GM12873 (cell line): ENCODE results near the gene TSHZ2.

ENCODE experiments used
- CTCF ChIP-seq: IDR thresholded peaks from 2 replicates; pipeline ENCODE4 v1.5.1; 2012; ENCODE audit warnings: low read depth, mild to moderate bottlenecking, moderate library complexity, low read length, control low read depth; ENCODE audit not compliant: insufficient read depth; ENCODE audit errors: missing control alignments

Gene TSHZ2

GRCh38 chr20:53320701-53321100 lies 348.5 kb downstream of the TSHZ2 start:
- no peak for TF ChIP-seq CTCF

- no peak for TF ChIP-seq CTCF
Measured at GRCh38 chr20:53321596-53321995, 349.4 kb downstream of the TSHZ2 start.

- TF ChIP-seq CTCF, result no peak
Measured at GRCh38 chr20:53322651-53323050, 350.5 kb downstream of the TSHZ2 start.

- TF ChIP-seq CTCF, result no peak
Measured at GRCh38 chr20:53324816-53325215, 352.7 kb downstream of the TSHZ2 start.

GRCh38 chr20:53328961-53329360 lies 356.8 kb downstream of the TSHZ2 start:
- no peak for TF ChIP-seq CTCF

- TF ChIP-seq CTCF, result no peak
Measured at GRCh38 chr20:53329781-53330180, 357.6 kb downstream of the TSHZ2 start.

GRCh38 chr20:53330601-53331140 lies 358.5 kb downstream of the TSHZ2 start:
- no peak for TF ChIP-seq CTCF
